ENCODE measurements around the gene HSPA12A. TPM values are rescaled to one million over a fixed set of nuclear protein-coding genes. Genes with fewer than 3 reads are reported as not detected.

The HSPA12A gene
- polyA plus RNA-seq, 3 donors: 33.9 to 38.7 (median 36.3) TPM

GRCh38 chr10:116669832-116670644 lies 72.3 kb downstream of the HSPA12A start:
- DNase-seq (ENCODE audit: low read depth in 3 of 3, low spot score in 2 of 3): no peak

GRCh38 chr10:116669080-116669479 lies 73.3 kb downstream of the HSPA12A start:
- no peak for DNase-seq (ENCODE audit: low read depth in 3 of 3, low spot score in 2 of 3)

- DNase-seq (ENCODE audit: low read depth in 3 of 3, low spot score in 2 of 3): no peak
These were observed 73.9 kb downstream of the HSPA12A start for GRCh38 chr10:116668446-116668845.

- DNase-seq (ENCODE audit: low read depth in 3 of 3, low spot score in 2 of 3): no peak
These were observed 74.3 kb downstream of the HSPA12A start for GRCh38 chr10:116668018-116668417.

- DNase-seq (ENCODE audit: low read depth in 3 of 3, low spot score in 2 of 3): no peak
These were observed 74.9 kb downstream of the HSPA12A start for GRCh38 chr10:116667484-116667883.

- DNase-seq (ENCODE audit: low read depth in 3 of 3, low spot score in 2 of 3): no peak
These were observed 76.7 kb downstream of the HSPA12A start for GRCh38 chr10:116665541-116666125.

GRCh38 chr10:116664631-116665030 lies 77.7 kb downstream of the HSPA12A start:
- no peak for DNase-seq (ENCODE audit: low read depth in 3 of 3, low spot score in 2 of 3)

GRCh38 chr10:116663342-116663741 lies 79.0 kb downstream of the HSPA12A start:
- DNase-seq (ENCODE audit: low read depth in 3 of 3, low spot score in 2 of 3): no peak

GRCh38 chr10:116660860-116661259 lies 81.5 kb downstream of the HSPA12A start:
- DNase-seq (ENCODE audit: low read depth in 3 of 3, low spot score in 2 of 3): no peak

GRCh38 chr10:116659049-116659670 lies 83.2 kb downstream of the HSPA12A start:
- no peak for DNase-seq (ENCODE audit: low read depth in 3 of 3, low spot score in 2 of 3)

GRCh38 chr10:116657863-116658551 lies 84.4 kb downstream of the HSPA12A start:
- no peak for DNase-seq (ENCODE audit: low read depth in 3 of 3, low spot score in 2 of 3)

- no peak for DNase-seq (ENCODE audit: low read depth in 3 of 3, low spot score in 2 of 3)
These were observed 86.3 kb downstream of the HSPA12A start for GRCh38 chr10:116656044-116656443.

GRCh38 chr10:116655568-116655967 lies 86.8 kb downstream of the HSPA12A start:
- DNase-seq (ENCODE audit: low read depth in 3 of 3, low spot score in 2 of 3): no peak

GRCh38 chr10:116654816-116655215 lies 87.5 kb downstream of the HSPA12A start:
- DNase-seq (ENCODE audit: low read depth in 3 of 3, low spot score in 2 of 3): no peak

GRCh38 chr10:116653885-116654284 lies 88.5 kb downstream of the HSPA12A start:
- no peak for DNase-seq (ENCODE audit: low read depth in 3 of 3, low spot score in 2 of 3)

GRCh38 chr10:116648903-116649302 lies 93.5 kb downstream of the HSPA12A start:
- DNase-seq (ENCODE audit: low read depth in 3 of 3, low spot score in 2 of 3): no peak

- no peak for DNase-seq (ENCODE audit: low read depth in 3 of 3, low spot score in 2 of 3)
These were observed 95.9 kb downstream of the HSPA12A start for GRCh38 chr10:116646502-116646901.

- no peak for DNase-seq (ENCODE audit: low read depth in 3 of 3, low spot score in 2 of 3)
These were observed 104.5 kb downstream of the HSPA12A start for GRCh38 chr10:116637830-116638229.

GRCh38 chr10:116636976-116637375 lies 105.4 kb downstream of the HSPA12A start:
- DNase-seq (ENCODE audit: low read depth in 3 of 3, low spot score in 2 of 3): no peak

- DNase-seq (ENCODE audit: low read depth in 3 of 3, low spot score in 2 of 3): no peak
These were observed 106.0 kb downstream of the HSPA12A start for GRCh38 chr10:116636385-116636784.

Measured in right renal cortex interstitium (tissue), 3 donors.